ENCODE measurements around the gene FAM114A1.
"Not testable (repeated sequence)": the region's sequence is repeated elsewhere in the genome, so short reads cannot be mapped to it uniquely, and the experiment has no call there.

Gene FAM114A1

DNA sequence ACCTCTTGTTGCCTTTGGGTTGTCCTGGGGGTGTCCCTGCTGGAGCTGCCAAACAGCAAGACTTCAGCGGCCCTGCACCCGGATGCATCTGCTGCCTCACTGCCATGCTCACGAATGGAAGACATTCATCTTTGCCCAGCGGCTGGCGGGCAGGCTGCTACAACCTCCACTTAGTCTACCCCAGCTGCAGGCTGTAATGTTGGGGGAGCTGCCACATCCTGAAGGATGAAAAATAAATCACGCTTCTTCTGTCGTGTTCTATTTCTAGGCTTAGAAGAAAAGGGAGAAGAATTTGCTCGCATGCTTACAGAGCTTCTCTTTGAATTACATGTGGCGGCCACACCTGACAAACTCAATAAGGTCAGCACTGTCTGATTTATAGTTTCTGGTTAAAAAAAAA lies 61.4 kb downstream of the FAM114A1 start:
- in situ Hi-C loops (cut with MboI; ENCODE audit: low sequenced_read_pairs): no loop called here

GRCh38 chr4:38930204-38930603 lies 62.6 kb downstream of the FAM114A1 start:
- in situ Hi-C loops (cut with MboI; ENCODE audit: low sequenced_read_pairs): no loop called here

DNA sequence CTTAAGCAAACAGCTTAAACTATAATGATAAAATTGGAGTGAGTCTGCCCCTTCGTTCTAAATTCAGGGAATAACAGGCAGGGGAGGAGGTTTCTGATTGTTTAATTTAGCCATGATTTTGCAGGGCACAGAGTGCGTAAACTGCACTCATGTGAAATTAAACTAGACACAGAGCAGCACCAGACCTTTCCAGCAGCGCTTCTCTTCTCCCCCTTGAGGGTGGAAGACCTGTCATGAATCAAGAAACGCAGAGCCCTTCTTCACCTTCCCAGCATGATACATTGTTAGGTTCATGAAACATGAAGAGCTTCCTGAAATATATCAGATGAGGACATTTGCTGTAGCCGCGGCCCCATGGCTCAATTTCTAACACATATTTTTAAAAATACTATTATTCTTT lies 63.1 kb downstream of the FAM114A1 start:
- in situ Hi-C loops (cut with MboI; ENCODE audit: low sequenced_read_pairs): no loop called here

DNA sequence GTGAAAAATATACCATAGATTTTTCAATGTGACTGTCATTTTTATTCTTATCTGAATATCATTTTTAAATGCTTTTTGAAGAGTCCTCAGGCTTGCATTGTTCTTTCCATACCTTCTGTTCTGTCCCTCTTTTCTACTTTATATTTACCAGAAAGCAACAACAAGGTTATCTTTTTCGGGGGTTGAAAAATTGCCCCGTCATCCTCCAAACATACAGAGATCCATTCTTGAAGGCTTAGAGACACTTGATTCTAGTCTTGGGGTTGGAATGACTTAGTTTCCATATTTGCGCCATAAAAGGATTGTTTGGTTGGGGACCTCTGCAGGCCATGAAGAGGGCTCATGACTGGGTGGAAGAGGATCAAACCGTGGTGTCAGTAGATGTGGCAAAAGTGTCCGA lies 63.5 kb downstream of the FAM114A1 start:
- in situ Hi-C loops (cut with MboI; ENCODE audit: low sequenced_read_pairs): no loop called here

- in situ Hi-C loops (cut with MboI; ENCODE audit: low sequenced_read_pairs): no loop called here
These were observed 67.9 kb downstream of the FAM114A1 start for GRCh38 chr4:38935391-38936073.

DNA sequence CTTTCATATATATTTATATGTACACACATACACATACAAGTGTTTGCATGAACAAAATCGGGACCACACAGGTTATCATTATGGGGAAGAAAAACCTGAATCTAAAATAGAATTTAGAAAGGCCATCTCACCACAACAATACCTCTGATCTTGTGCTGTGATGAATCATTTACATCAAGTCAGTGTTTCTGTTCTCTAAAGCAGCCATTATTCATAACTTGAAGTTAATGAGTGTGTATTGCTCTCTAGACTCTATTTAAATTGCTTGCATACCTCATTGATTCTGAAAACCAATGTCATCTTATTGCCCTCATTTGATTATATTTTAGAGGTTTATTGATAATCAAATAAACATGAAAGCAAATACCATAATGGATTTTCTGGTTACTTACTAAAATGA lies 71.6 kb downstream of the FAM114A1 start:
- in situ Hi-C loops (cut with MboI; ENCODE audit: low sequenced_read_pairs): no loop called here

DNA sequence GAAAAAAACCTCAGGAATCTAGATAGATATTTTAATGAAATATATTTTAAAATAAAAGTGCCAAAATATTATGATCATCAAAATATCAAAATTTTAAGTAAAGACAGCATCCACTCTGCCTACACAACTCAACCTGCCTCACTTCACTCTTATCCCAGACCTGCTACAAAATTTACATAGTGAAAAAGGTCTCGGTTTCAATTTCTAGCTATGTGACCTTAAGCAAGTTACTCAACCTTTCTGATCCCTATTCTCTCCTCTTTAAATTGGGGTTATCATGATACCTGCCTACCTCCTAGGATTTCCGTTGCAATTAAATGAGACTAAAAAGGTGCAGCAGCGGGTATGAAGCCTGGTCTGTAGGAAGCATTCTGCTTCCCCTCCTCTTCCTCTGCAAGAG lies 72.9 kb downstream of the FAM114A1 start:
- in situ Hi-C loops (cut with MboI; ENCODE audit: low sequenced_read_pairs): no loop called here

GRCh38 chr4:38941906-38942305 lies 74.3 kb downstream of the FAM114A1 start:
- in situ Hi-C loops (cut with MboI; ENCODE audit: low sequenced_read_pairs): not testable (repeated sequence)

- in situ Hi-C loops (cut with MboI; ENCODE audit: low sequenced_read_pairs): no loop called here
These were observed 75.7 kb downstream of the FAM114A1 start for GRCh38 chr4:38943343-38943742.

- in situ Hi-C loops (cut with MboI; ENCODE audit: low sequenced_read_pairs): no loop called here
These were observed 76.8 kb downstream of the FAM114A1 start for GRCh38 chr4:38944440-38944839.

GRCh38 chr4:38946919-38947318 lies 79.3 kb downstream of the FAM114A1 start:
- in situ Hi-C loops (cut with MboI; ENCODE audit: low sequenced_read_pairs): no loop called here

GRCh38 chr4:38948551-38948950 lies 80.9 kb downstream of the FAM114A1 start:
- in situ Hi-C loops (cut with MboI; ENCODE audit: low sequenced_read_pairs): no loop called here

DNA sequence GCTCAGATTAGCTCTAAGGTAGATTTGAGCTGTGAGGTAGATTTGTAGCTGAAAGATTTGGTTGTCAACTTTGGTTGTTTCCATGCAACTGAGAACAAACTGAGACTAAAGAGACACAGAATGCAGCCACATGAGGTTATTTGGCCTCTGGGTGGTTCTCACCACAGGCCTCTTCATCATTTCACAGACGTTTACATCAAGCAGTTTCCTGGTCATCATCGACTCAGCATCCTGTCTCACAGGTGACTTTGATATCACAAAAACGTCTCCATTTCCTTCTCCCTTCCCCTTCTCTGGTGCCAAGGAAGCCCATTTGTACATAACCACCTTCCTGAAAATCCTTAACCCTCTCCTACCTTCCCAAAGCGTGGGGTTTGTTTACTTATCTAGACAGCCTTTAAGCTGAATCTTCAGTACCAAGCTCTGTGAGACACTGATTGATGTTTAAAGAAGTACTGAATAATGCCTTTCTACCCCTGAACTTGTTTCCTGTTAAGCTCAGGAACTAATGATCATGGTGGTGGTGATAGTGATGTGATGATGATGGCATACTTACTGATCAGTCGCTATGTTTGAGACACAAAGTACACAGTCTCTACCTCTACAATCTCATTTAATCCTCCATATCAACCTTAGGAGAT lies 81.9 kb downstream of the FAM114A1 start:
- in situ Hi-C loops (cut with MboI; ENCODE audit: low sequenced_read_pairs): no loop called here

- in situ Hi-C loops (cut with MboI; ENCODE audit: low sequenced_read_pairs): no loop called here
These were observed 82.6 kb downstream of the FAM114A1 start for GRCh38 chr4:38950159-38950558.

DNA sequence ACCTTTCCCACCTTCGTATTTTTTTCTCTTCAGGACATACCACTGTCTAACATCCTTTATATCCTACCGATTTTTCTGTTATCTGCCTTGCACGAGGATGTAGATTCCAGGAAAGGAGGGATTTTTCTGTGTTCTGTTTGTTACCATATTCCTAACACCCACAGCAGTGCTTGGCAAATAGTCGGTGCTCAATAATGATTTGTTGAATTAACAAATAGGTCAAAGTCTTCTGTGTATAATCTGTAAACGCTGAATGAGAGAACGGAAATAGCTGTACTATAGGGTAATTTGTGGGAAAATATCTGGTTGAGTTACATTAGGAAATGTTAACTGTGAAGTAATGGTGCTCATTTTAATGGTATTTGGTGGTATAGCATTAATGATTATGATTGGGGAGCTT lies 83.1 kb downstream of the FAM114A1 start:
- in situ Hi-C loops (cut with MboI; ENCODE audit: low sequenced_read_pairs): no loop called here

DNA sequence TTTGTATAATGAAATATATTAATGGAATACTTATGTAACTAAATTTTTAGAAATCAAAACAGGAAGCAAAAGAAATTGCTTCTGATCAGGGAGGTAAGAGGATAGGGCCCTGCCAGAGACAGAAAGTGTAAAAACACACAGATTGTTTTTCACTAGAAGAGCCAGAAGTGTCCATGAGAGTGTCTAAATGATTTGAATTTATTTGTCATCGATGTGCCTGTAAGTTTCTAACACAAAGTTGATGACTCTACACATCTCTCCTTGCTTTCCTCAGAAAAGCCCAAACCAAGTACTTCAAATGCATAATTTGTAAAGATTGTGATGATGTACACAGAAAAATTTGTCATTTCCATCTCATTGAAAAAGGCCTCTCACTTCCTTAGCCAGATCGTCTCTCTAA lies 84.0 kb downstream of the FAM114A1 start:
- in situ Hi-C loops (cut with MboI; ENCODE audit: low sequenced_read_pairs): no loop called here

DNA sequence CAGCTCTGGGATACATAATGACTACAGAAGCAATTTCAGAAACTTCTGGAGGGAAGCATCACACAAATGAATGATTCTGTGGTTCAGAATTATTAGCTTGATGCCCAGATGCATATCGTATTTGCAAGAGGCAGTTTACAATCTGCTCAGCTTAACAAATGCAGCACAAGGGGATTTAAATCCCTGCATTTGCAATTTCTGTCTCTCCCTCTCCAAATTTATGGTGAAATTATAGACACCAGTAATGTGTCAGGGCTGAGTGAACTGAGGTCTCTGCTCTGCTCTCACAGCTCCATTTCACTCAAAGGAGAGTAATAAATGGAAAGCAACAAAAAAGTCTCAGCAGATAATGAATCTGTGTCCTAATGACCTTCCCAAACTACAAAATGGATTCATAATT lies 84.4 kb downstream of the FAM114A1 start:
- in situ Hi-C loops (cut with MboI; ENCODE audit: low sequenced_read_pairs): no loop called here

- in situ Hi-C loops (cut with MboI; ENCODE audit: low sequenced_read_pairs): no loop called here
These were observed 87.1 kb downstream of the FAM114A1 start for GRCh38 chr4:38954727-38955126.

DNA sequence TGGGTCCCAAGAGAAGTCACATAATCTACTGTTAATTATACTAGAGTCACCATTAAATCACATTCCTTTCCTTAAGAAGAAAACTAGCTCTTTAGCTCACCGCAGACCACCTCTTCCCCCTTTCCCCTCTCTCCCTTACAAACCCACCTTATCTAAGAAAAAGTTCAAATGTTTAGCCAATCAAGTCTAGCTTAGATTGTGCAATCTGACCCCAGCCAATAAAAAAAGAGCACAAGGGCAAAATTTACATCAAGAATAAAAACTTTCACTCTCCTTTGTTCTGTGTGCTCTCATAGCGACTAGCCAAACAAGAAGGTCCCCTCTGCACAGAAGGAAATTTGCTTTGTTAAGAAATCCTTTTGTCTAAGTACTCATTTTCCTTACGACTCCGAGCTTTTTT lies 88.4 kb downstream of the FAM114A1 start:
- in situ Hi-C loops (cut with MboI; ENCODE audit: low sequenced_read_pairs): no loop called here

DNA sequence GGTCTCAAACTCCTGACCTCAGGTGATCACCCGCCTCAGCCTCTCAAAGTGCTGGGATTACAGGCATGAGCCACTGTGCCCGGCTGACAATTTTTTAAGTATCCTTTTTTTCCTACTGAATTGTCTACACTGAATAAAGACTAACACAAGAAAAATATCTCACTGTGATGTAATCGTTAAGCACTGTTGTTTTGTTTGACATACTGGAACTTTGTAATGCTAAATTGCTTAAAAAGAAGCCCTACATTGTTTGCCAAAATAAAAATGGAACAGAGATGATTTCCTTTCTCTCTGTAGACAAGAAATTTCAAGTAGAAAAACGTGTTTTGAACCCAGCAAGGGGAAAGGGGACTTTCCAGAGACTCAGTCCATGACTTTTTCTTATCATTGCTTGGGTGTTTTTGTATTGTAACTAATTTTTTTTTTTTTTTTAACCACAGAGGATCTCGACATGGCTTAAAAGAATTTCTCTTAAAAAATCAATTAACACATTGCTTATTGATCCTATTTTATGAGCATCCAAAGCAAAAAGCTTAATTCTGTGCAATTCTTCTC lies 89.7 kb downstream of the FAM114A1 start:
- in situ Hi-C loops (cut with MboI; ENCODE audit: low sequenced_read_pairs): no loop called here

DNA sequence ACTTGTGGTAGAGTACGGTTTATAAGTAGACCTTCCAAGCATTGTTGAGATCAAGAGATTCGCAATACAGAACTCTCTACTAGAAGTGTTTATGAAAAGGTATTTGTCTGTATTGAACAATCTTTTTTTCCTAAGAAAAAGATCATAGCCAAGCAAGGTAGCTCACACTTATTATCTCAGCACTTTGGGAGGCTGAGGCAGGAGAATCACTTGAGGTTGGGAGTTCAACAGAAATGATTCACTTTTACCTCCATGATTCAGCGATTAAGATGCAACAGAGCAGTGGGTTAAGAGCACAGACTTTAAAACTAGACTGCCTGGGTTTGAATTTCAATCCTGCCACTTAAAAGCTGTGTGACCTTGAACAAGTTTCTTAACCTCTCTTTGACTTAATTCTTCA lies 90.3 kb downstream of the FAM114A1 start:
- in situ Hi-C loops (cut with MboI; ENCODE audit: low sequenced_read_pairs): no loop called here

GRCh38 chr4:38958453-38959190 lies 91.0 kb downstream of the FAM114A1 start:
- in situ Hi-C loops (cut with MboI; ENCODE audit: low sequenced_read_pairs): no loop called here
